ENCODE data around the gene COIL.
A peak's percentile ranks its signal among the peaks of the same experiment; 100 is the strongest.

The COIL gene

DNA sequence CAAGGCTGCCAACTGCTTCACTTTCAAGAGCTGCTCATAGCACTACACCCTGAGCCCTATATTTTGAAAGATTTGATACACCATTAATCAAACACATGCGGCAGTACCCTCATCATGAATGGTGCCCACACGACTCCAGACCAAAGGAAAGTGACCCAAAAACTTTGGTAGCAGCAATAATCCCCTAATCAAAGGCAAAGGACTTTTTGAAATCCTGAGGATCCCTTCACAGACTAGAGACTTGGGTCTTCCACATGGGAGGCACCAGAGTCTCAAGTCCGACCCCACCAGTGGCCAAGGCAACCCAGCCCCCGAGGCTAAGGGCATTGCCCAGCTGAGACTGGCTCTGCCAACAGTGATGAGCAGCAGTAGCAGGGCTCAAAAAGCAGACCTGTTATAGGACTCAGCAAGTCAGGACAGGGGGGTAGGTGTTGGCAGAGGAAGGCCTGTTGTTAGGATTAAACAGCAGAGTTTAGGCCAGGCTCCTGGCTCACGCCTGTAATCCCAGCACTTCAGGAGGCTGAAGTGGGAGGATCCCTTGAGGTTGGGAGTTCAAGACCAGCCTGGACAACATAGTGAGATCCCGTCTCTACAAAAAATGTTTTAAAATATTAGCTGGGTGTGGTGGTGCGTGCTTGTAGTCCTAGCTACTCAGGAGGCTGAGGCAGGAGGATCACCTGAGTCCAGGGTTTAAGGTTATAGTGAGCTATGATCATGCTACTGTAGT is 50.2 kb downstream of the COIL start:
- peak overlapping the region; percentile 29 for H3K4me3 ChIP-seq (ENCODE audit: low read length)
- no peaks in the 10 kb centered on the region for H3K27me3 ChIP-seq (ENCODE audit: control insufficient read depth, insufficient read depth, low read length)
- peaks cover 6% of the 10 kb centered on the region for H3K36me3 ChIP-seq (ENCODE audit: control insufficient read depth, insufficient read depth, low read length)
- H3K9me3 ChIP-seq (ENCODE audit: control insufficient read depth, low read length): no peaks in the 10 kb centered on the region
- peak overlapping the region; percentile 12 for H3K9ac ChIP-seq (ENCODE audit: low read length)
- peaks cover 43% of the 10 kb centered on the region for H3K4me1 ChIP-seq (ENCODE audit: control insufficient read depth, insufficient read depth, low read length)

DNA sequence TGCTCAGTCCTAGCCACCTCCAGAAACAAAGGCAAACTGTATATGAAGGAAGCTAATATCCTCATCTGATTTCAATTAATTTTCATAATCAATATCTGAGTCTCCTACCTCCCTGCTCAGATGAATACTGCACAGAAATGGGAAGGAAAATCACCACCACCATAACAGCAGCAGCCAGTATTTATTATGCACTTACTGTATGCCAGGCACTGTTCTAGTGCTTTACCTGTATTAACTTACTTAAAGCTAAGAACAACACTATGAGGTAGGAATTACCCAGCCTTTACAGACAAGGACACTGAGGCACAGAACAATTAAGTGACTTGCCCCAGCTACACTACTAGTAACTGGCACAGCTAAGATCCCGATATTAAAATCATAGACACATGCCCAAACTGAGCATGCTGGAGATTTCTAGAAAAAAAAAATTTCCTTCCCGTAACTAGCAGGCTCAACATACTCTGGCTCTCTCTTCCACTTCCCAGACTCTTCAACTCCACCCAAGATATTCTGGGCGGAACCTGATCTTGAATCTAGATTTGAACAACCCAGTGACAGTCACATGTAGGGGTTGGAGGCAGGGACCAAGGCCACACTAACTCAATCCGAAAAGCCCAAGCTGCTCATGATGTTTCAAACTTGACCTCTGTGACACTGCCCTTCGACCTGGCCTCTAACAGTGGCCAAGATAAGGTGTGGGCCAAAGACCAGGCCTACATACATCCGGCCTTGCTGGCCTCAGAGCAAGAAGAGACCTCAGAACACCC is 50.9 kb downstream of the COIL start:
- peak overlapping the region; percentile 29 for H3K4me3 ChIP-seq (ENCODE audit: low read length)
- peak overlapping the region; percentile 12 for H3K9ac ChIP-seq (ENCODE audit: low read length)
- no peaks in the 10 kb centered on the region for H3K9me3 ChIP-seq (ENCODE audit: control insufficient read depth, low read length)
- peaks cover 8% of the 10 kb centered on the region for H3K36me3 ChIP-seq (ENCODE audit: control insufficient read depth, insufficient read depth, low read length)
- peaks cover 38% of the 10 kb centered on the region for H3K4me1 ChIP-seq (ENCODE audit: control insufficient read depth, insufficient read depth, low read length)
- no peaks in the 10 kb centered on the region for H3K27me3 ChIP-seq (ENCODE audit: control insufficient read depth, insufficient read depth, low read length)

DNA sequence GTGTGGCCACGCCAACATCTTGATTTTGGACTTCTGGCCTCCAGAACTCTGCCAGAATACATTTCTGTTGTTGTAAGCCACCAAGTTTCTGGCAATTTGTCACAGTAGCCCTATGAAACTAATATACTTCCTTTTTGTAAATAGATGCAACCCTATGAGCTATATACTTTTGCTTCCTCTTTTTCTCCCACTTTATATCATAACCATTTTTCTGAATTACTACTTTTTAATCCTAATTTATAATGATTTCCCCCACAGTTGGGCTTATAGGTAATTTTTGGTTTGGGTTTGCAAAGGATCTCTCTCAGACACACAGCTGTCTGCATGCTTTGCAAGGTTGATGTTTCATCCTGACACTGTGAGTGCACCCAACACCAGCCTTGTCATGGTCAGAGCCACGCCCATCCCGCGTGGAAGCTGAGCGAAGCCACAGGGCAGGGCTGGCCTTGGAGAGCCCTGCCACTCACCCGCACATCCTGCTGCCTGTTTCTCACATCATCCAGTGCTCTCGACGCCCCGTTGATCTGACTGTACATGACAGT is 52.8 kb downstream of the COIL start:
- peaks cover 35% of the 10 kb centered on the region for H3K4me1 ChIP-seq (ENCODE audit: control insufficient read depth, insufficient read depth, low read length)
- no peak overlapping the region for H3K9ac ChIP-seq (ENCODE audit: low read length)
- no peak overlapping the region for H3K4me3 ChIP-seq (ENCODE audit: low read length)
- peaks cover 16% of the 10 kb centered on the region for H3K36me3 ChIP-seq (ENCODE audit: control insufficient read depth, insufficient read depth, low read length)
- H3K9me3 ChIP-seq (ENCODE audit: control insufficient read depth, low read length): no peaks in the 10 kb centered on the region
- no peaks in the 10 kb centered on the region for H3K27me3 ChIP-seq (ENCODE audit: control insufficient read depth, insufficient read depth, low read length)

DNA sequence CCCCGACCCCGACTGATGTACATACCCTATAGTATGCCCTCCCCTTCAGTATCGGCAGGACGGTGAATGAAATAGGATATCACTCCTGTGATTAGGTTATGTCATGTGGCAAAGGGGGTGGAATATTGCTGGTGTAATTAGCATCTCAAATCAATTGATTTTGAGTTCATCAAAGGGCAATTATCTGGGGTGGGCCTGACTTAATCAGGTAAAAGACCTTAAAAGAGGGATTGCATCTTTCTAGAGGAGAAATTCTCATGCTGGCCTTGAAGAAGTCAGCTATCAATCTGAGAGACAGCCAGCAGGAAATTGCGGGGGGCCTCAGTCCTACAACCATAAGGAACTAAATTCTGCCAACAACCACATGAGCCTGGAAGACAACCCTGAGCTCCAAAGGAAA is 57.3 kb downstream of the COIL start:
- Histone ChIP-seq H3K4me1 (ENCODE audit: control insufficient read depth, insufficient read depth, low read length) (peaks cover 5% of the 10 kb centered on the region), H3K4me3 (ENCODE audit: low read length) (no peak overlapping the region), H3K36me3 (ENCODE audit: control insufficient read depth, insufficient read depth, low read length) (peaks cover 45% of the 10 kb centered on the region), H3K9me3 (ENCODE audit: control insufficient read depth, low read length) (no peaks in the 10 kb centered on the region), H3K27me3 (ENCODE audit: control insufficient read depth, insufficient read depth, low read length) (no peaks in the 10 kb centered on the region), H3K9ac (ENCODE audit: low read length) (no peak overlapping the region)

DNA sequence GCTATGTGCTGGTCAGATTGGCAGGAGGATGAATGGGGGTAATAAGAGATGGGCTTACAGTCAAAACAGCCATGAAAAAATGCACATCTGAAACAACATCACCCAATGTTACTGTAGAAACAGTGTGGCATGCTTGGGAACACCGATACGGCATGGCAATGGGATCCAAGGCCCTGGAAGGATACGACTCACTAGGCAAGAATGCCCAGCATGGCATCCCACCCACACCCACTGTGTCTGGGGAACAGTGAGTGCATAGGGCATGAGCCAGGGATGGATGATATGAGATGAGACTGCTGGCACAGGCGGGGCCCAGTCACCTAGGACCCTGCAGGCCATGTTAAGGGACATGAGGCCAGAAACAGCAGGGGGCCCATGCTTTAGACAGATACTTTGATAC is 58.5 kb downstream of the COIL start:
- H3K4me1 ChIP-seq (ENCODE audit: control insufficient read depth, insufficient read depth, low read length): peaks cover 11% of the 10 kb centered on the region
- H3K9me3 ChIP-seq (ENCODE audit: control insufficient read depth, low read length): no peaks in the 10 kb centered on the region
- H3K27me3 ChIP-seq (ENCODE audit: control insufficient read depth, insufficient read depth, low read length): no peaks in the 10 kb centered on the region
- H3K4me3 ChIP-seq (ENCODE audit: low read length): no peak overlapping the region
- peaks cover 43% of the 10 kb centered on the region for H3K36me3 ChIP-seq (ENCODE audit: control insufficient read depth, insufficient read depth, low read length)
- no peak overlapping the region for H3K9ac ChIP-seq (ENCODE audit: low read length)

DNA sequence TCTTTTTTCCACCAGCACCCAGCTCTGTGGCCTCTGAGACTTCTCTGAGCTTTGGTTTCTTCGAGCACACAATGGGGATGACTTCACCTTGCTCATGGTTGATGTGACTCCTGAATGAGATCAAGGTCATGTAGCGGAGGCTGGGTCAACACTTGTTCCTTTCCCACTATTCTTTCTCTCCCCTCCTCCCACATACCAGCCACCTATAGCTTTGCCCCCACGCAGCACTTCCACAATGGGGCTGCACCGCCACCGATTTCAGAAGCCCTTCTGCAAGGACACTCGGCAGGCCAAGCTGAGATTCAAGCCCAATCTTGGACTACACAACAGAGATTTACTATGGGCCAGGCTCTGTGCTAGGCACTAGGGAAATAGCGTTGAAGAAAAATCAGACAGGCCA is 61.4 kb downstream of the COIL start:
- Histone ChIP-seq H3K36me3 (ENCODE audit: control insufficient read depth, insufficient read depth, low read length) (peaks cover 54% of the 10 kb centered on the region), H3K9ac (ENCODE audit: low read length) (no peak overlapping the region), H3K4me3 (ENCODE audit: low read length) (no peak overlapping the region), H3K9me3 (ENCODE audit: control insufficient read depth, low read length) (no peaks in the 10 kb centered on the region), H3K4me1 (ENCODE audit: control insufficient read depth, insufficient read depth, low read length) (peaks cover 16% of the 10 kb centered on the region), H3K27me3 (ENCODE audit: control insufficient read depth, insufficient read depth, low read length) (no peaks in the 10 kb centered on the region)

DNA sequence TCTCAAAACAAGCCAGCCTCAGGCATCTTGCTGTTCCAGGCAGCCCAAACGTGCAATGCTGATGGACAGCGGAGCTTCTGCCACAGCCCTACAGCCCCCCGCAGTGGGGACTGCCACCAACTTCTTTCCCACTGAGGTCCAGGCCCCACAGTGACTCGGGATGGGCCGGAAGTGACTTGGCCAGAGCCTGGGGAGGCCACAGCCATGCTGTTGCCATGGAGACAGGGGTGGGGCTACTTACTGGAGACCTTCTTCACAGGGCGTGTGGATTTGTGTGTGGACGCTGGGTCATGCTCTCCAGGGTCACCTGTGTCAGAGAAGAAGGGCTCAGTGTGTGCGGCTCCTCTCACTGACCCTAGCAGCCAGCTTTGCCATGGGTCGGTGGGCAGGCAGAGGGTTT is 62.0 kb downstream of the COIL start:
- H3K27me3 ChIP-seq (ENCODE audit: control insufficient read depth, insufficient read depth, low read length): no peaks in the 10 kb centered on the region
- peaks cover 51% of the 10 kb centered on the region for H3K36me3 ChIP-seq (ENCODE audit: control insufficient read depth, insufficient read depth, low read length)
- no peak overlapping the region for H3K9ac ChIP-seq (ENCODE audit: low read length)
- no peaks in the 10 kb centered on the region for H3K9me3 ChIP-seq (ENCODE audit: control insufficient read depth, low read length)
- H3K4me1 ChIP-seq (ENCODE audit: control insufficient read depth, insufficient read depth, low read length): peaks cover 16% of the 10 kb centered on the region
- no peak overlapping the region for H3K4me3 ChIP-seq (ENCODE audit: low read length)

DNA sequence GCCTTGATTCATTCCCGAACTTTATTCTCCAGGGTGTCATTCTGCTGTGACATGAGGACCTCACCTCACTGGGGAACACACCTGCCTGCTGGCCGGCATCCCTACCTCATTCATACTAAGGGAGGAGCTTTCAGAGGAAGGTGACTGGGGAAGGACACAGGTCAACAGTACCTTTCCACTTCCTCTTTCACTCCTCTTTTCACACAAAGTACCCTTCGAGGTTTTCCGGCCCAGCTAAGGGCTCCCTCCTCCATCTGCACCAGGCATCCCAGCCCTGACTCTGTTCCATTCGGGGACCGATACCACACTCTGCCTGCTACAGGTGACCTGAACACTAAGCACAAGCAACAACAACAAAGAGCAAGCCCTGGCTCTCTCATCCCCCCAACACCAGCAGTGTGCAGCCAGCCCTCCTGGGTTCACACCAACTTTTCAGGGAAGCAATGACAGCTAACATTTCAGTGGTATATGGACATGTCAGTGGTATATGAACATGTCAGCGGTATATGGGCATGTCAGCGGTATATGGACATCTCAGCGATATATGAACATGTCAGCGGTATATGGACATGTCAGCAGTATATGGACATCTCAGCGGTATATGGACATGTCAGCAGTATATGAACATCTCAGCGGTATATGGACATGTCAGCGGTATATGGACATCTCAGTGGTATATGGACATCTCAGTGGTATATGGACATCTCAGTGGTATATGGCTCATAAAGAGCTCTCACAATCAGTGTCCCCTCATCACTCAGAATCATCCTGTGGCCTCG is 63.0 kb downstream of the COIL start:
- no peak overlapping the region for H3K9ac ChIP-seq (ENCODE audit: low read length)
- no peaks in the 10 kb centered on the region for H3K27me3 ChIP-seq (ENCODE audit: control insufficient read depth, insufficient read depth, low read length)
- H3K4me1 ChIP-seq (ENCODE audit: control insufficient read depth, insufficient read depth, low read length): peaks cover 16% of the 10 kb centered on the region
- peaks cover 60% of the 10 kb centered on the region for H3K36me3 ChIP-seq (ENCODE audit: control insufficient read depth, insufficient read depth, low read length)
- H3K4me3 ChIP-seq (ENCODE audit: low read length): no peak overlapping the region
- no peaks in the 10 kb centered on the region for H3K9me3 ChIP-seq (ENCODE audit: control insufficient read depth, low read length)

DNA sequence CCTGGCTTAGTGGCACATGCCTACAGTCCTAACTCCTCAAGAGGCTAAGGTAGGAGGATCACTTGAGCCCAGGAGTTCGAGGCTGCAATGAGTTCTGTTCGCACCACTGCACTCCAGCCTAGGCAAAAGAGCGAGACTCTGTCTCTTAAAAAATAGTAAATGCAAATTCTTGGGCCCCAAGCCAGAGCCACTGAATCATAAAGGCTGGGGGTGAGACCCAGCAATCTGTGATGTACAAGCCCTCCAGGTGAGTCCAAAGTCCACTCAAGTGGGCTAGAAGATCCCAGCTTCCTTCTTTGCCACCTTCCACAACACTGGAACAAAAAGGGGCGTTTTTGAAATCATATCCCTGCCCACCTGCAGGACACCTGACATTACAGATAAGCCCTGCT is 63.9 kb downstream of the COIL start:
- Histone ChIP-seq H3K36me3 (ENCODE audit: control insufficient read depth, insufficient read depth, low read length) (peaks cover 57% of the 10 kb centered on the region), H3K4me3 (ENCODE audit: low read length) (no peak overlapping the region), H3K27me3 (ENCODE audit: control insufficient read depth, insufficient read depth, low read length) (no peaks in the 10 kb centered on the region)

DNA sequence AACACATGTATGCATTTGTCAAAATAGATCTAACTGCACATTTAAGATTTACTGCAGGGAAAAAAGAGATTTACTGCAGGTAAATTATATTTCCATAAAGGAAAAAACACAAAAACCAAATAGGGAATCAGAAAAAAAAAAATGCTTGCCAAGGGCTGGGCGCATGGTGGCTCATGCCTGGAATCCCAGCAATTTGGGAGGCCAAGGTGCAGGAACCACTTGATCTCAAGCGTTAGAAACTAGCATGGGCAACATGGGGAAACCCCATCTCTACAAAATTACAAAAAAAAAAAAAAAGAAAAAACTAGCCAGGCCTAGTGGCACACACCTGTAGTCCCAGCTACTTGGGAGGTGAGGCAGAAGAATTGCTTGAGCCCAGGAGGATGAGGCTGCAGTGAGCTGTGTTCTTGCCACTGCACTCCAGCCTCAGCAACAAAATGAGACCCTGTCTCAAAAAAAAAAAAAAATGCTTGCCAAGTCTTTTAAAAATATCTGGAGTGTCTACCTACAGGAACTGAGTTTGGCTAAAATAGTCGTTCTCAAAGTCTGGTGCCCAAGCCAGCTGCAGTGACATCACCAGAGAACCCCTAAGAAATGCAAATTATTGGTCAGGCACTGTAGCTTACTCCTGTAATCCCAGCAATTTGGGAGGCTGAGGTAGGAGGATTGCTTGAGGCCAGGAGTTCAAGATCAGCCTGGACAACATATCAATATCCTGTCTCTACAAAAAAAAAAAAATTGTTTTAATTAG is 64.5 kb downstream of the COIL start:
- Histone ChIP-seq H3K9ac (ENCODE audit: low read length) (no peak overlapping the region), H3K4me1 (ENCODE audit: control insufficient read depth, insufficient read depth, low read length) (peaks cover 16% of the 10 kb centered on the region), H3K9me3 (ENCODE audit: control insufficient read depth, low read length) (no peaks in the 10 kb centered on the region), H3K27me3 (ENCODE audit: control insufficient read depth, insufficient read depth, low read length) (no peaks in the 10 kb centered on the region), H3K4me3 (ENCODE audit: low read length) (no peak overlapping the region), H3K36me3 (ENCODE audit: control insufficient read depth, insufficient read depth, low read length) (peaks cover 57% of the 10 kb centered on the region)

More for the DNA sequence above, 63.9 kb downstream of the COIL start:
- no peaks in the 10 kb centered on the region for H3K9me3 ChIP-seq (ENCODE audit: control insufficient read depth, low read length)
- no peak overlapping the region for H3K9ac ChIP-seq (ENCODE audit: low read length)
- peaks cover 16% of the 10 kb centered on the region for H3K4me1 ChIP-seq (ENCODE audit: control insufficient read depth, insufficient read depth, low read length)

DNA sequence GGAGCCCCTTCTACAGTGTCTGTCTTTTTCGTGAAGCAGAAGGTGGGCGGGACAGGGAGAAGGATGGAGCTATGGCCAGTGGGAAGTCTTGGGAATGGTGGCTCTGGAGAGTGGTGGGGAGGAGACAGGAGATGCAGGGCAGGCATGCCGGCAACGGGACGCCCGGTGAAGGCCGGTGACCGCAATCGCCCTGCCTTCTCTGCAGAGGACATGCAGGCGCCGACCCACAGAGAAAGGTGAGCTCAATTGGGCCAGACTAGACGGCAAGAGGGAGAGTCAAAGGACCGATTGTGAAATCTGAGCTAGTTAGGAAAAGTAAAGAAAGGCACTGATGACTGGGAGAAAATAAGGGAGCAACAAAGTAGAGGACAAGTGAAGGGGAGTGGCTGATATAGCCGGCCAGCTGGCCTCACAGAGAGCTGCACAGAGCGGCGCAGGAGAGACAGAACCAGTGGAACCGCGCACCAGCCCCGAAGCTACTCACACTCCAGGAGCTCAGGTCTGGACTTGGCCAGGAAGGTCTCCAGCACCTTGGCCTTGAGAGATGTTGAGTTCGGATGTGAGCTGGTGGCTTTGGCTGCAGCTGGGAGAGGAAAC is 65.9 kb downstream of the COIL start:
- H3K36me3 ChIP-seq (ENCODE audit: control insufficient read depth, insufficient read depth, low read length): peaks cover 57% of the 10 kb centered on the region
- H3K4me3 ChIP-seq (ENCODE audit: low read length): no peak overlapping the region
- no peak overlapping the region for H3K9ac ChIP-seq (ENCODE audit: low read length)
- H3K9me3 ChIP-seq (ENCODE audit: control insufficient read depth, low read length): no peaks in the 10 kb centered on the region
- H3K4me1 ChIP-seq (ENCODE audit: control insufficient read depth, insufficient read depth, low read length): peaks cover 16% of the 10 kb centered on the region
- no peaks in the 10 kb centered on the region for H3K27me3 ChIP-seq (ENCODE audit: control insufficient read depth, insufficient read depth, low read length)

All from mucosa of stomach (tissue), 1 donor.